H9 (cell line): ENCODE results near the gene BET1L. TPM values are rescaled to one million over a fixed set of nuclear protein-coding genes. Genes with fewer than 3 reads are reported as not detected.

Experiments
- DNase-seq: peaks from one replicate; pipeline ENCODE4 v3.0.0-alpha.2; 2017
- H2AFZ ChIP-seq: one replicate; pipeline ENCODE4 v1.6.1; 2013; ENCODE audit warnings: mild to moderate bottlenecking, low read length, control low read depth, moderate library complexity
- H2AK5ac ChIP-seq: 2 replicates; pipeline ENCODE4 v1.6.1; 2013; ENCODE audit warnings: low read length, control low read depth, mixed read lengths; ENCODE audit not compliant: insufficient read length
- H2BK120ac ChIP-seq: one replicate; pipeline ENCODE4 v1.6.1; 2013; ENCODE audit warnings: low read depth, mild to moderate bottlenecking, low read length, control low read depth, inconsistent platforms; ENCODE audit not compliant: poor library complexity, severe bottlenecking
- H2BK12ac ChIP-seq: 2 replicates; pipeline ENCODE4 v1.6.1; 2013; ENCODE audit warnings: low read length, control low read depth, mixed read lengths, low read depth; ENCODE audit not compliant: insufficient read length
- H2BK15ac ChIP-seq: 2 replicates; pipeline ENCODE4 v1.6.1; 2013; ENCODE audit warnings: low read depth, low read length, control low read depth
- H2BK20ac ChIP-seq: one replicate; pipeline ENCODE4 v1.6.1; 2013; ENCODE audit warnings: low read depth, mild to moderate bottlenecking, low read length, control low read depth, inconsistent platforms; ENCODE audit not compliant: poor library complexity, severe bottlenecking
- H2BK5ac ChIP-seq: 2 replicates; pipeline ENCODE4 v1.6.1; 2013; ENCODE audit warnings: low read length, control low read depth, mixed read lengths; ENCODE audit not compliant: insufficient read length
- H3K14ac ChIP-seq: 2 replicates; pipeline ENCODE4 v1.6.1; 2013; ENCODE audit warnings: low read length, control low read depth; ENCODE audit not compliant: insufficient read depth
- H3K18ac ChIP-seq: 2 replicates; pipeline ENCODE4 v1.6.1; 2013; ENCODE audit warnings: low read depth, mild to moderate bottlenecking, mixed read lengths, low read length, control low read depth; ENCODE audit not compliant: insufficient read length
- H3K23ac ChIP-seq: 2 replicates; pipeline ENCODE4 v1.6.1; 2013; ENCODE audit warnings: low read length, control low read depth, mixed read lengths, low read depth; ENCODE audit not compliant: insufficient read length
- H3K23me2 ChIP-seq: 2 replicates; pipeline ENCODE4 v1.6.1; 2013; ENCODE audit warnings: low read depth, mild to moderate bottlenecking, mixed read lengths, low read length, control low read depth; ENCODE audit not compliant: insufficient read length, poor library complexity, severe bottlenecking
- H3K27ac ChIP-seq: 2 replicates; pipeline ENCODE4 v1.5.1; 2013; ENCODE audit warnings: low read length, control low read depth, mixed read lengths, low read depth; ENCODE audit not compliant: insufficient read length
- H3K27me3 ChIP-seq: 2 replicates; pipeline ENCODE4 v1.6.1; 2013; ENCODE audit warnings: low read length, control low read depth, inconsistent platforms; ENCODE audit not compliant: insufficient read depth
- H3K4ac ChIP-seq: 2 replicates; pipeline ENCODE4 v1.6.1; 2013; ENCODE audit warnings: low read depth, mild to moderate bottlenecking, control low read depth, inconsistent platforms, low read length, moderate library complexity
- H3K4me1 ChIP-seq: 2 replicates; pipeline ENCODE4 v1.6.1; 2013; ENCODE audit warnings: low read length, control low read depth, inconsistent platforms; ENCODE audit not compliant: insufficient read depth
- H3K4me2 ChIP-seq: 2 replicates; pipeline ENCODE4 v1.6.1; 2013; ENCODE audit warnings: low read length, control low read depth, mixed read lengths; ENCODE audit not compliant: insufficient read length, insufficient read depth
- H3K56ac ChIP-seq: 2 replicates; pipeline ENCODE4 v1.6.1; 2013; ENCODE audit warnings: low read depth, mild to moderate bottlenecking, mixed read lengths, low read length, control low read depth; ENCODE audit not compliant: insufficient read length
- H3K79me1 ChIP-seq: 2 replicates; pipeline ENCODE4 v1.6.1; 2013; ENCODE audit warnings: low read depth, mild to moderate bottlenecking, moderate library complexity, low read length, control low read depth, inconsistent platforms; ENCODE audit not compliant: insufficient read depth, poor library complexity, severe bottlenecking
- H3K79me2 ChIP-seq: 2 replicates; pipeline ENCODE4 v1.6.1; 2013; ENCODE audit warnings: low read length, control low read depth, inconsistent platforms; ENCODE audit not compliant: insufficient read depth
- H3K9ac ChIP-seq: 2 replicates; pipeline ENCODE4 v1.6.1; 2013; ENCODE audit warnings: low read length, control low read depth, mixed read lengths; ENCODE audit not compliant: insufficient read length; ENCODE audit errors: extremely low read depth
- H3K9me3 ChIP-seq: one replicate; pipeline ENCODE4 v1.6.1; 2013; ENCODE audit warnings: low read depth, low read length, inconsistent platforms; ENCODE audit not compliant: control insufficient read depth
- H3T11ph ChIP-seq: one replicate; pipeline ENCODE4 v1.6.1; 2013; ENCODE audit warnings: mild to moderate bottlenecking, low read length, control low read depth, inconsistent platforms
- H4K20me1 ChIP-seq: one replicate; pipeline ENCODE4 v1.6.1; 2013; ENCODE audit not compliant: control insufficient read depth, insufficient read length, insufficient read depth
- H4K5ac ChIP-seq: 2 replicates; pipeline ENCODE4 v1.6.1; 2013; ENCODE audit warnings: low read depth, mild to moderate bottlenecking, mixed read lengths, low read length, control low read depth; ENCODE audit not compliant: insufficient read length
- H4K8ac ChIP-seq: replicated peaks from 2 replicates; pipeline ENCODE4 v1.6.1; 2013; ENCODE audit warnings: low read length, control low read depth, mixed read lengths, low read depth; ENCODE audit not compliant: insufficient read length
- H4K91ac ChIP-seq: 2 replicates; pipeline ENCODE4 v1.6.1; 2013; ENCODE audit warnings: low read depth, mild to moderate bottlenecking, moderate library complexity, mixed read lengths, low read length, control low read depth; ENCODE audit not compliant: insufficient read length
- H3K27ac Mint-ChIP-seq, 3 experiments: 2 replicates in 2 of 3; 3 replicates in 1 of 3; pipeline ENCODE4 v1.8.0; 2020 to 2021; ENCODE audit warnings: mixed read lengths in 3 of 3, mild to moderate bottlenecking in 1 of 3, moderate library complexity in 1 of 3
- H3K27me3 Mint-ChIP-seq: 2 replicates; pipeline ENCODE4 v1.8.0; 2021; ENCODE audit warnings: low read depth, mild to moderate bottlenecking, moderate library complexity, mixed read lengths
- H3K36me3 Mint-ChIP-seq, 3 experiments: 2 replicates in 2 of 3; 3 replicates in 1 of 3; pipeline ENCODE4 v1.8.0; 2020 to 2021; ENCODE audit warnings: low read depth in 3 of 3, mixed read lengths in 3 of 3; ENCODE audit not compliant: insufficient read depth in 1 of 3
- H3K4me1 Mint-ChIP-seq, 2 experiments: 2 replicates each; pipeline ENCODE4 v1.8.0; 2020; ENCODE audit warnings: mixed read lengths in 2 of 2
- H3K4me3 Mint-ChIP-seq, 2 experiments: 2 replicates in 1 of 2; 3 replicates in 1 of 2; pipeline ENCODE4 v1.8.0; 2020 to 2021; ENCODE audit warnings: mild to moderate bottlenecking in 2 of 2, mixed read lengths in 2 of 2, moderate library complexity in 1 of 2
- H3K9me3 Mint-ChIP-seq, 2 experiments: 2 replicates in 1 of 2; 3 replicates in 1 of 2; pipeline ENCODE4 v1.8.0; 2020; ENCODE audit warnings: mild to moderate bottlenecking in 2 of 2, mixed read lengths in 2 of 2, moderate library complexity in 1 of 2
- WGBS: extraction: QIAGEN DNeasy Blood & Tissue Kit; methylation state at CpG from one replicate; pipeline ENCODE4 v1.1.7; 2013; ENCODE audit warnings: missing lambda C conversion rate, low lambda C conversion rate, mixed read lengths; ENCODE audit not compliant: insufficient read length; ENCODE audit errors: extremely low coverage; 5-methylcytosine and 5-hydroxymethylcytosine counted together
- total RNA-seq: library from RNA; stranded (reverse); gene quantifications from 2 replicates; pipeline ENCODE4 v1.2.1, GENCODE V29; 2021
- TF ChIP-seq, protein P1 (sequence below): fragments of 200-600 bp; sonication (generic); conservative IDR thresholded peaks from 3 replicates; pipeline ENCODE4 v1.8.0; 2021; ENCODE audit warnings: antibody characterized with exemption, mild to moderate bottlenecking

Gene BET1L
- total RNA-seq, 1 experiment from 2014 or later: 49.4 TPM

DNA sequence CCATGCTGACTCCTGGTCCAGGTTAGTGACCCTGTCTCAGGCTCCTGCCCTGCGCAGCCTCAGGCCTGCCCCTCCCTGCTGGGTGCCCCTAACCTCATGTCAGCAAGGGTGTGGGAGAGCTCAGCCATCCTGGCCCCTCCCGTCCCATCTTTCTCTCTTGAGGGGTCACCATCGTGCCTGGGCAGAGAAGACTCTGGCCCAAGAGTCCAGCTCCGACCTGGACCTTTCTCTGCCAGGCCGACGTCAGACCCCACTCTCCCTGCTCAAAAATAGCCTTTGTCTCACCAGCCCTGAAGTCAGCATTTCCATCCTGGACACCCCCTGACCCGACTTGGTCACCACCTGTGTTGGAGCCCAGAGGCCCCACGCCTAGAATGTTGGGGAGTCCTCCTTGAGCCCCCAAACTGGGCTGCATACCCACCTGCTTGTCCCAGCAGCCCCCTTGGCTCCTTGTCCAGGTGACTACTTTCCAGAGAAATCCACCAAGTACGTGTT lies 9.4 kb downstream of the BET1L start:
- Histone ChIP-seq H3K27me3 (no peaks in the 10 kb centered on the region), H2BK120ac (no peak overlapping the region), H2AFZ (no peak overlapping the region), H2AK5ac (no peak overlapping the region), H2BK12ac (no peak overlapping the region), H3K9ac (no peak overlapping the region), H4K5ac (no peak overlapping the region), H3K79me2 (no peaks in the 10 kb centered on the region), H3T11ph (no peak overlapping the region), H3K27ac (no peak overlapping the region), H3K4ac (no peak overlapping the region), H3K9me3 (no peaks in the 10 kb centered on the region), H3K18ac (no peak overlapping the region), H4K8ac (no peak overlapping the region), H2BK20ac (no peak overlapping the region), H3K4me1 (no peaks in the 10 kb centered on the region), H3K79me1 (no peaks in the 10 kb centered on the region), H3K23ac (no peak overlapping the region), H2BK5ac (no peak overlapping the region), H4K91ac (no peak overlapping the region), H4K20me1 (no peaks in the 10 kb centered on the region), H3K4me2 (no peak overlapping the region), H2BK15ac (no peak overlapping the region), H3K23me2 (no peaks in the 10 kb centered on the region), H3K14ac (no peak overlapping the region), H3K56ac (no peak overlapping the region)
- DNase-seq: no peak
- TF ChIP-seq, protein P1, sequence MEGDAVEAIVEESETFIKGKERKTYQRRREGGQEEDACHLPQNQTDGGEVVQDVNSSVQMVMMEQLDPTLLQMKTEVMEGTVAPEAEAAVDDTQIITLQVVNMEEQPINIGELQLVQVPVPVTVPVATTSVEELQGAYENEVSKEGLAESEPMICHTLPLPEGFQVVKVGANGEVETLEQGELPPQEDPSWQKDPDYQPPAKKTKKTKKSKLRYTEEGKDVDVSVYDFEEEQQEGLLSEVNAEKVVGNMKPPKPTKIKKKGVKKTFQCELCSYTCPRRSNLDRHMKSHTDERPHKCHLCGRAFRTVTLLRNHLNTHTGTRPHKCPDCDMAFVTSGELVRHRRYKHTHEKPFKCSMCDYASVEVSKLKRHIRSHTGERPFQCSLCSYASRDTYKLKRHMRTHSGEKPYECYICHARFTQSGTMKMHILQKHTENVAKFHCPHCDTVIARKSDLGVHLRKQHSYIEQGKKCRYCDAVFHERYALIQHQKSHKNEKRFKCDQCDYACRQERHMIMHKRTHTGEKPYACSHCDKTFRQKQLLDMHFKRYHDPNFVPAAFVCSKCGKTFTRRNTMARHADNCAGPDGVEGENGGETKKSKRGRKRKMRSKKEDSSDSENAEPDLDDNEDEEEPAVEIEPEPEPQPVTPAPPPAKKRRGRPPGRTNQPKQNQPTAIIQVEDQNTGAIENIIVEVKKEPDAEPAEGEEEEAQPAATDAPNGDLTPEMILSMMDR: no peak
- Mint-ChIP-seq H3K27ac (no peak overlapping the region), H3K9me3 (peaks cover 0 to 6% of the 10 kb centered on the region in 2 experiments; a peak in 4 of 5 replicates), H3K4me3 (peak overlapping the region in 1 of 2 experiments; percentile 51; a peak in 1 of 5 replicates), H3K27me3 (peaks cover 3% of the 10 kb centered on the region), H3K4me1 (no peaks in the 10 kb centered on the region), H3K36me3 (peaks cover 0 to 4% (median 2%) of the 10 kb centered on the region in 3 experiments; a peak in 4 of 7 replicates)
- no CpG with 5 or more reads among the region's 9 CpGs for WGBS
